HEK293 (cell line): ENCODE data around the gene AKT3.

Source experiments
- CTCF ChIP-seq: fragments of 450-650 bp; formaldehyde crosslinking; IDR thresholded peaks from 2 replicates; pipeline ENCODE4 v1.5.1; 2016; ENCODE audit warnings: missing biosample characterization, missing genetic modification characterization
- ZNF426 ChIP-seq: fragments of 450-650 bp; formaldehyde crosslinking; IDR thresholded peaks from 2 replicates; pipeline ENCODE4 v1.5.1; 2017; ENCODE audit warnings: missing biosample characterization, missing genetic modification characterization, mild to moderate bottlenecking, inconsistent platforms, moderate library complexity

GRCh38 chr1:243730487-243731150 lies 119.4 kb downstream of the AKT3 start:
- TF ChIP-seq CTCF (tag by site-specific recombination) (no peak), ZNF426 (tag by site-specific recombination) (no peak)
